ENCODE measurements around the gene C10orf67.

GRCh38 chr10:23198610-23198939, 146.0 kb downstream of the C10orf67 start:
- TF ChIP-seq CTCF (conservative IDR thresholded peaks at IDR 0.05; ENCODE audit: low read depth, low read length), result no peak
- TF ChIP-seq EZH2 (IDR thresholded peaks at IDR 0.05; ENCODE audit: low read length, unreplicated experiment), result no peak
- TF ChIP-seq EZH2phosphoT487 (IDR thresholded peaks at IDR 0.05; ENCODE audit: borderline replicate concordance, low read length), result no peak
